GM18519 (cell line): Measurements from ENCODE around the gene KCNJ2.

ENCODE experiments used
- ATAC-seq: cut with Tn5 transposase; IDR thresholded peaks from one replicate; pipeline ENCODE4 v1.9.1; 2021; ENCODE audit warnings: mild to moderate bottlenecking, moderate library complexity; ENCODE audit not compliant: unreplicated experiment, low FRiP score

Gene KCNJ2

GRCh38 chr17:70201872-70202419, 32.6 kb downstream of the KCNJ2 start:
- ATAC-seq, result no peak

DNA sequence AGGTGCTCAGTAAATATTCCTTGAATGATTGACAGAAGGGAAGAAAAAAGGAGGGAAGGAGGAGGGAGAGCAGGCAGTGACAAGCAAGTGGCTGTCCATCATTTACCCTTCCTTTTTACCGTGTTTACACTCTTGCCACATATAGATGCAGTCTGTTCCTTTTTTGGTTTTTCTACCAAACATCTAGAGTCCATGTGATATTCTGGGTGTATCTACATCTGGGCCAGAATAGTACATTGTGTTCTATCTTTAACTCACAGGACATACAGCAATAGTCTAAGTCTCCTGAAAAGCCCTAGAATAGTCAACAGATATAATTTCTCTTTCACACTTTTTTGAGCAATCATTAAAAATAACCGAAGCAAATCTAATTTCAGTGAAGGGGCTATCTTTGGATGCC, 33.5 kb downstream of the KCNJ2 start:
- ATAC-seq, result no peak

GRCh38 chr17:70204431-70204830, 35.1 kb downstream of the KCNJ2 start:
- ATAC-seq, result no peak

DNA sequence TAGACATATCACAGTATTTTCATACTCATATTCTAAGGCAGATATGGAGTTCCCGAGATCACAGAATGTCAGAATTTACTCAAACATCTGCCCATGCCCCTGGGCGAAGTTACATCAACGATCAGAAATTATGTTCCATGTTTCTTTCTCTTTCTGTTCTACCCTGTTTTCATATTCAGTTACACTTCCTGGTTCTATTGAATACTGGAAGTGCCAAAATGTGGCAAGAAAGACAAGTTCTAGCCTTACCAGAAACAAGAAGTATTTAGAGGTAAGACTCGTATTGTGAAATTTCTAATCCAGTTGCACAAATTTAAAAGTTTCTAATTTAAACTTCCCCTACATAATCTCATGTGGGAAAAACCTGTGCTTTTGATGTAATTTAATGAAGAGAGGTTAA, 36.1 kb downstream of the KCNJ2 start:
- no peak for ATAC-seq

DNA sequence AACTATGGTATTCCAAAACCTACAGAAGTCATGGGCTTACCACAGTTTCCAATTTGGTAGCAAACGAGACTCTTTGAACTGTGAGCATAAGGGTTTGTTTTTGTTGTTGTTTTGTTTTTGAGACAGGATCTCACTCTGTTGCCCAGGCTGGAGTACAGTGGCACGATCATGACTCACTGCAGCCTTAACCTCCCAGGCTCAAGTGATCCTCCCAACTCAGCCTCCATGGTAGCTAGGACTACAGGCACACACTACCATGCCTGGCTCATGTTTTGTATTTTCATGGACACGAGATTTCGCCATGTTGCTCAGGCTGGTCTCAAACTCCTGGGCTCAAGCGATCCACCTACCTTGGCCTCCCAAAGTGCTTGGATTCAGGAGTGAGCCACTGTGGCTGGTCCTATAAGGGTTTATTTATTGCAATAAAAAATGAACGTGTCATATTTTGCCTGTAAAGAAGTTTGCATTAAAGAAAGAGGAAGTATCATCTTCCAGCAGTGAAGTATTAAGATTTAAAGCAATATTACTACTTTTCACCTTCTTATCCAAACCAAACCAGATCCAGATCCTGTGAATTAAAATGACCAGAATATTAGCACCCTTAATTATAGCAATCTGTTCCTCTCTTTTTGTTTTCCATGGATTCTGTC, 37.2 kb downstream of the KCNJ2 start:
- no peak for ATAC-seq

- no peak for ATAC-seq
Observed at GRCh38 chr17:70207184-70207583, 37.9 kb downstream of the KCNJ2 start.

GRCh38 chr17:70208080-70208794, 38.9 kb downstream of the KCNJ2 start:
- ATAC-seq, result no peak

- no peak for ATAC-seq
Observed at GRCh38 chr17:70208825-70209555, 39.7 kb downstream of the KCNJ2 start.

DNA sequence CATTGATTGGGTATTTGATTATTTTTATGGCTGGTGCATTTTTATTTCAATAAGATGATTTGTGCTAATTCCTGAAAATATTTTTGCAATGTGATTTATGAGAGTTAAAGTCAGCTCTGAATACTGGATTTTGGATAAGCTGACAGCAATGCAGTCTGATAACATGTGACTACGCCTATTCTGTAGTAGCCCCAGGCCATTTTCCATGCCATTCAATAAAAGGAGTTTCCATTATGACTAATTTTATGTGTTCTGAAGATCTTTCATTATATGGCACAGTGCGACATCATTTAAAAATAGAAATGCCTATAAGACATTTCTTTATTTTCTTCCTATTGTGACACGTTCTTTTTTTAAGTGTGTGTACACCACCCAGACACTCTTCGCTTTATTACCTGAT, 46.3 kb downstream of the KCNJ2 start:
- no peak for ATAC-seq

GRCh38 chr17:70217571-70217970, 48.2 kb downstream of the KCNJ2 start:
- no peak for ATAC-seq

DNA sequence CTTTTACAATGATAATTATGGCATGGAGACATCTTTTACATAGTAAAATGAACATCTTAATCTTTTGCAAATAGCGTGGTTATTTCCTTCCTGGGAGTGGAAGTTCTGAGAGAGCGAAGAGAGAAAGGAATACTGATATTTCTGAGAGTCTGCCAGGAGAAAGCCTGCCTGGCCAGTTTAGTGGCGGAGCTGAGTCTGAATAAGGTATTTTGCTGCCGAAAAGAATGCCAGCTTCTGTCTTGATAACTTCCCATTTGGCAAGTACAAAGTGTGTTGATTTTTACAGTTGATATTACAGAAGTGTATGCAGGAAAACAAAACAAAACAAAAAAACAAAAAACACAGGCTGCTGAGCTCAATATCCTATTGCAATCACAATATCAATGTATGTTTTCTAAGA, 55.9 kb downstream of the KCNJ2 start:
- ATAC-seq, result no peak
